ENCODE data around the gene LRMDA.

GRCh38 chr10:75441196-75441595, 9.8 kb downstream of the LRMDA start:
- no peak for TF ChIP-seq CTCF (IDR thresholded peaks at IDR 0.05)
- no peak for TF ChIP-seq POLR2A (IDR thresholded peaks at IDR 0.05)
